NT2/D1 (cell line): ENCODE data around the gene VWA8.

Source experiments
- SUZ12 ChIP-seq: IDR thresholded peaks from 2 replicates; pipeline ENCODE4 v1.6.1; 2011; ENCODE audit not compliant: insufficient read length, insufficient read depth; ENCODE audit errors: extremely low read depth
- YY1 ChIP-seq: IDR thresholded peaks from 2 replicates; pipeline ENCODE4 v1.6.1; 2011; ENCODE audit not compliant: insufficient read length, insufficient read depth
- ZNF274 ChIP-seq: IDR thresholded peaks from 2 replicates; pipeline ENCODE4 v1.6.1; 2011; ENCODE audit warnings: mild to moderate bottlenecking, low read depth, low read length

DNA sequence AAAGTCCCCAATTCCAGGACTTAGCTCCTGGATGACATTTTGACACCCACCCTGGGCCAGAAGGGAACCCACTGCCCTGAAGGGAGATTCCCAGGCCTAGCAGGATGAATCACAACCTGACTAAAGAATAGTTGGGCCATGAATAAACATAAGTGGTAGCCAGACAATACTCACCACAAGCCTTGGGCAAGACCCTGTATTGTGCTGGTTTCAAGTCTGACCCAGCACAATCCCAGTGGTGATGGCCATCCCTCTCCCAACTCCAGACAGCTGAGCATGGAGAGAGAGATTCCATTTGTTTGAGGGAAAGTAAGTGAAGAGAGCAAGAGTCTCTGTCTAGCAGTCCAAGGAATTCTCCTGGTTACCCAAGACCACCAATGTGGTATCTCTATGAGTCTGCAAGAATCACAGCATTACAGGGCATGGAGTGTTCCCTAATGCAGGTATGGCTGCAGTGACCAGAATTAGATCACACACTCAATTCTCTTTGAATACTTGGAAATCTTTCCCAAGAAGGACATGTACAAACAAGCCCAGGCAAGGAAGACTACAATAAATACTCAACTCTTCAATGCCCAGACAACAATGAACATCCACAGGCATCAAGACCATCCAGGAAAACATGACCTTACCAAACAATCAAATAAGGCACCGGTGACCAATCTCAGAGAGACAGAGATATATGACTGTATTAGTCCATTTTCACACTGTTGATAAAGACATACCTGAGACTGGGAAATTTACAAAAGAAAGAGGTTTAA, 158.0 kb downstream of the VWA8 start:
- TF ChIP-seq YY1 (no peak), SUZ12 (no peak), ZNF274 (no peak)
